CD14-positive monocyte (primary cell): Measurements from ENCODE around the gene DDX43. TPM values are rescaled to one million over a fixed set of nuclear protein-coding genes. Genes with fewer than 3 reads are reported as not detected.

Experiments
- DNase-seq, 3 donors: peaks; one replicate each; pipeline ENCODE4 v3.0.0-alpha.2; 2011 to 2022
- H2AFZ ChIP-seq: 2 replicates; pipeline ENCODE4 v1.6.0; 2012; ENCODE audit warnings: mild to moderate bottlenecking, low read depth, low read length, inconsistent platforms; ENCODE audit not compliant: insufficient read depth, poor library complexity, severe bottlenecking
- H3K27ac ChIP-seq, 2 donors: 1 replicate in 1 of 2; 2 replicates in 1 of 2; pipeline ENCODE4 v1.5.1; 2012 to 2013; ENCODE audit warnings: low read length in 2 of 2, control low read depth in 1 of 2, inconsistent platforms in 1 of 2, low read depth in 1 of 2, mild to moderate bottlenecking in 1 of 2
- H3K27me3 ChIP-seq, 2 donors: one replicate each; pipeline versions ENCODE4 v1.6.0 to v1.6.1; 2011 to 2013; ENCODE audit warnings: low read length in 2 of 2; ENCODE audit not compliant: control insufficient read depth in 2 of 2, insufficient read depth in 2 of 2
- H3K36me3 ChIP-seq, 2 donors: replicated peaks in 1 of 2; 1 replicate in 1 of 2; 2 replicates in 1 of 2; pipeline versions ENCODE4 v1.5.1 to v1.6.1; 2012 to 2013; ENCODE audit warnings: low read length in 2 of 2, control low read depth in 1 of 2, inconsistent platforms in 1 of 2, mild to moderate bottlenecking in 1 of 2; ENCODE audit not compliant: insufficient read depth in 2 of 2, control insufficient read depth in 1 of 2
- H3K4me1 ChIP-seq, 2 donors: 1 replicate in 1 of 2; 2 replicates in 1 of 2; pipeline versions ENCODE4 v1.5.1 to v1.6.1; 2012 to 2013; ENCODE audit warnings: low read length in 2 of 2, control low read depth in 1 of 2, inconsistent platforms in 1 of 2, mild to moderate bottlenecking in 1 of 2, moderate library complexity in 1 of 2; ENCODE audit not compliant: insufficient read depth in 2 of 2, control insufficient read depth in 1 of 2
- H3K4me2 ChIP-seq: replicated peaks from 2 replicates; pipeline ENCODE3; 2012; ENCODE audit warnings: low read length, moderate library complexity, mild to moderate bottlenecking; ENCODE audit not compliant: poor library complexity, severe bottlenecking; ENCODE audit errors: extremely low read depth
- H3K4me3 ChIP-seq, 3 experiments: fragments of 200-600 bp in 1 of 3; sonication (generic) in 1 of 3; replicated peaks in 1 of 3; 1 replicate in 2 of 3; 2 replicates in 1 of 3; pipeline ENCODE4 v1.5.1; 2011 to 2013; ENCODE audit warnings: low read length in 3 of 3, mild to moderate bottlenecking in 3 of 3, control low read depth in 2 of 3, low read depth in 2 of 3, inconsistent platforms in 1 of 3, moderate library complexity in 1 of 3
- H3K79me2 ChIP-seq: 2 replicates; pipeline ENCODE4 v1.6.0; 2012; ENCODE audit warnings: mild to moderate bottlenecking, control low read depth, inconsistent platforms, low read length, moderate library complexity; ENCODE audit not compliant: insufficient read depth
- H3K9ac ChIP-seq: 2 replicates; pipeline ENCODE4 v1.6.0; 2017; ENCODE audit warnings: low read length, mild to moderate bottlenecking; ENCODE audit not compliant: insufficient read depth, poor library complexity, severe bottlenecking
- H3K9me3 ChIP-seq, 2 donors: replicated peaks in 1 of 2; 1 replicate in 1 of 2; 2 replicates in 1 of 2; pipeline versions ENCODE4 v1.5.1 to v1.6.1; 2012 to 2013; ENCODE audit warnings: low read length in 2 of 2, control low read depth in 1 of 2; ENCODE audit not compliant: control insufficient read depth in 1 of 2, insufficient read depth in 1 of 2
- H4K20me1 ChIP-seq: 2 replicates; pipeline ENCODE4 v1.6.0; 2012; ENCODE audit warnings: mild to moderate bottlenecking, low read length, control low read depth, moderate library complexity; ENCODE audit not compliant: insufficient read depth
- H3K27ac Mint-ChIP-seq, 7 donors: one replicate each; pipeline ENCODE4 v1.8.0; 2020; ENCODE audit warnings: mild to moderate bottlenecking in 7 of 7, mixed read lengths in 7 of 7, moderate library complexity in 6 of 7, inconsistent platforms in 2 of 7
- H3K27me3 Mint-ChIP-seq, 3 donors: one replicate each; pipeline ENCODE4 v1.8.0; 2021 to 2022; ENCODE audit warnings: low read depth in 3 of 3, mild to moderate bottlenecking in 3 of 3, mixed read lengths in 3 of 3, moderate library complexity in 3 of 3, inconsistent platforms in 1 of 3
- H3K36me3 Mint-ChIP-seq, 2 donors: one replicate each; pipeline ENCODE4 v1.8.0; 2020; ENCODE audit warnings: mixed read lengths in 2 of 2, inconsistent platforms in 1 of 2, mild to moderate bottlenecking in 1 of 2
- H3K4me1 Mint-ChIP-seq: one replicate; pipeline ENCODE4 v1.8.0; 2020; ENCODE audit warnings: mild to moderate bottlenecking, mixed read lengths
- H3K4me3 Mint-ChIP-seq, 2 donors: one replicate each; pipeline ENCODE4 v1.8.0; 2020; ENCODE audit warnings: mild to moderate bottlenecking in 2 of 2, mixed read lengths in 2 of 2, moderate library complexity in 1 of 2
- H3K9me3 Mint-ChIP-seq, 7 donors: one replicate each; pipeline ENCODE4 v1.8.0; 2020 to 2022; ENCODE audit warnings: mixed read lengths in 7 of 7, mild to moderate bottlenecking in 6 of 7, moderate library complexity in 6 of 7, inconsistent platforms in 2 of 7
- WGBS: methylation state at CpG from one replicate; pipeline ENCODE4 v1.1.5; 2013; ENCODE audit warnings: missing lambda C conversion rate; ENCODE audit not compliant: insufficient coverage; 5-methylcytosine and 5-hydroxymethylcytosine counted together
- intact Hi-C, 2 donors: fragments of 100-400 bp; cut with micrococcal nuclease; formaldehyde crosslinking; loops; one replicate each; pipeline versions ENCODE4 v1.15.0 to v1.15.1; 2023
- polyA plus RNA-seq, 3 donors: library from polyadenylated mRNA; depleted of rRNA in 1 of 3; unstranded in 2 of 3; stranded (reverse) in 1 of 3; fragments of 300-500 nt in 2 of 3; fragments of >200 nt in 1 of 3; fragmentation: Illumina TruSeq in 2 of 3; gene quantifications; 1 replicate in 2 of 3; 2 replicates in 1 of 3; pipeline ENCODE4 v1.2.3, GENCODE V29; 2012 to 2021
- TF ChIP-seq, protein P1 (sequence below): fragments of 200-600 bp; IDR thresholded peaks from one replicate; pipeline ENCODE4 v1.8.0; 2022; ENCODE audit warnings: antibody characterized with exemption, mild to moderate bottlenecking

DDX43 gene
- polyA plus RNA-seq, 3 donors, result 0.23 to 1.0 TPM; not detected in 1

- Histone ChIP-seq H2AFZ (no peak overlapping the region), H3K9ac (no peak overlapping the region), H3K4me3 (no peak overlapping the region), H3K27me3 (no peaks in the 10 kb centered on the region), H3K27ac (no peak overlapping the region), H3K79me2 (no peaks in the 10 kb centered on the region), H3K36me3 (no peaks in the 10 kb centered on the region), H4K20me1 (no peaks in the 10 kb centered on the region), H3K4me2 (no peak overlapping the region), H3K9me3 (peaks cover 4 to 23% of the 10 kb centered on the region in 2 donors), H3K4me1 (no peaks in the 10 kb centered on the region)
- no peaks in the 10 kb centered on the region for H3K4me1 Mint-ChIP-seq
- peaks cover 3 to 11% (median 6%) of the 10 kb centered on the region in 7 donors for H3K9me3 Mint-ChIP-seq
- peaks cover 1 to 6% (median 5%) of the 10 kb centered on the region in 3 donors for H3K27me3 Mint-ChIP-seq
- intact Hi-C loops, result no loop called here
- TF ChIP-seq, protein P1, sequence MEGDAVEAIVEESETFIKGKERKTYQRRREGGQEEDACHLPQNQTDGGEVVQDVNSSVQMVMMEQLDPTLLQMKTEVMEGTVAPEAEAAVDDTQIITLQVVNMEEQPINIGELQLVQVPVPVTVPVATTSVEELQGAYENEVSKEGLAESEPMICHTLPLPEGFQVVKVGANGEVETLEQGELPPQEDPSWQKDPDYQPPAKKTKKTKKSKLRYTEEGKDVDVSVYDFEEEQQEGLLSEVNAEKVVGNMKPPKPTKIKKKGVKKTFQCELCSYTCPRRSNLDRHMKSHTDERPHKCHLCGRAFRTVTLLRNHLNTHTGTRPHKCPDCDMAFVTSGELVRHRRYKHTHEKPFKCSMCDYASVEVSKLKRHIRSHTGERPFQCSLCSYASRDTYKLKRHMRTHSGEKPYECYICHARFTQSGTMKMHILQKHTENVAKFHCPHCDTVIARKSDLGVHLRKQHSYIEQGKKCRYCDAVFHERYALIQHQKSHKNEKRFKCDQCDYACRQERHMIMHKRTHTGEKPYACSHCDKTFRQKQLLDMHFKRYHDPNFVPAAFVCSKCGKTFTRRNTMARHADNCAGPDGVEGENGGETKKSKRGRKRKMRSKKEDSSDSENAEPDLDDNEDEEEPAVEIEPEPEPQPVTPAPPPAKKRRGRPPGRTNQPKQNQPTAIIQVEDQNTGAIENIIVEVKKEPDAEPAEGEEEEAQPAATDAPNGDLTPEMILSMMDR, result no peak
- DNase-seq, result no peak
- 98% methylated on average over 23 of the region's 23 CpGs for whole genome bisulfite sequencing
- H3K27ac Mint-ChIP-seq, result no peak overlapping the region
- no peak overlapping the region for H3K4me3 Mint-ChIP-seq
- H3K36me3 Mint-ChIP-seq, result no peaks in the 10 kb centered on the region
Measured at GRCh38 chr6:73363537-73363875, 31.1 kb upstream of the DDX43 start.

DNA sequence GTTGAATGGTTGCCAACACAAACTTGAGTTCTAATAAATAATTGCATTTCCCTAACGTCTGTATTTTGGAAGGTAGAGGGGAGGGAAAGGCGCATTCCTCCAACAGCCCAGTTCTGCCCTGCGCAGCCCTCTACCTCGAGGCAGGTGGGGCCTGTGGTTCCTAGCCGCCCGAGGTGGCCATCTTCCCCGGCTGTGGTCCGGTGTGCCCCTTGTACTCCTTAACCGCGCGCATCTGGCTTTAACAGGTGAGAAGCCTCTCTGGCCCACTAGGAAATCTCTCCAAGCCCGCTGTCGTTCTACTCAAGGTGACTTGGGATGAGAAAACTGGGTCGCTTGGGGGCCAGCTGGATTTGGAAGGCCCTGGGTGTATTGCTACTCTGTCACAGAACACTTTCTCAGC lies 30.5 kb upstream of the DDX43 start:
- no peaks in the 10 kb centered on the region for H3K36me3 ChIP-seq
- Mint-ChIP-seq H3K4me1 (no peaks in the 10 kb centered on the region), H3K27me3 (peaks cover 1 to 5% (median 4%) of the 10 kb centered on the region in 3 donors), H3K27ac (no peak overlapping the region), H3K36me3 (no peaks in the 10 kb centered on the region), H3K9me3 (peaks cover 3 to 11% (median 6%) of the 10 kb centered on the region in 7 donors), H3K4me3 (no peak overlapping the region)
- TF ChIP-seq, protein P1, result no peak
- H3K4me1 ChIP-seq, result no peaks in the 10 kb centered on the region
- H3K27me3 ChIP-seq, result no peaks in the 10 kb centered on the region
- 95% methylated on average over 9 of the region's 14 CpGs for WGBS
- intact Hi-C loops, result no loop called here
- no peak for DNase-seq
- H4K20me1 ChIP-seq, result no peaks in the 10 kb centered on the region
- peaks cover 4 to 23% of the 10 kb centered on the region in 2 donors for H3K9me3 ChIP-seq
- H3K27ac ChIP-seq, result no peak overlapping the region
- no peak overlapping the region for H3K9ac ChIP-seq
- H3K79me2 ChIP-seq, result no peaks in the 10 kb centered on the region
- H3K4me2 ChIP-seq, result no peak overlapping the region
- no peak overlapping the region for H3K4me3 ChIP-seq
- H2AFZ ChIP-seq, result no peak overlapping the region
